Measurements from ENCODE around the gene NR2F1-AS1.
"Not testable (repeated sequence)": the region's sequence is repeated elsewhere in the genome, so short reads cannot be mapped to it uniquely, and the experiment has no call there.

The NR2F1-AS1 gene

GRCh38 chr5:93570294-93571113 is 10.5 kb downstream of the NR2F1-AS1 start:
- DNase-seq (ENCODE audit: low spot score), result no peak
- H3K27ac Mint-ChIP-seq, result no peak overlapping the region
- H3K27me3 Mint-ChIP-seq (ENCODE audit: low read depth), result peaks cover 77% of the 10 kb centered on the region
- H3K4me3 Mint-ChIP-seq, result no peak overlapping the region
- no peaks in the 10 kb centered on the region for H3K36me3 Mint-ChIP-seq (ENCODE audit: low read depth)
- no peaks in the 10 kb centered on the region for H3K9me3 Mint-ChIP-seq
- peaks cover 3% of the 10 kb centered on the region for H3K4me1 Mint-ChIP-seq (ENCODE audit: low read depth)

- Mint-ChIP-seq H3K9me3 (no peaks in the 10 kb centered on the region), H3K27me3 (ENCODE audit: low read depth) (peaks cover 67% of the 10 kb centered on the region), H3K4me3 (no peak overlapping the region), H3K4me1 (ENCODE audit: low read depth) (peaks cover 3% of the 10 kb centered on the region), H3K36me3 (ENCODE audit: low read depth) (no peaks in the 10 kb centered on the region), H3K27ac (no peak overlapping the region)
- DNase-seq (ENCODE audit: low spot score), result no peak
Measured at GRCh38 chr5:93569300-93570160, 11.5 kb downstream of the NR2F1-AS1 start.

GRCh38 chr5:93567424-93567823 is 13.6 kb downstream of the NR2F1-AS1 start:
- no peaks in the 10 kb centered on the region for H3K9me3 Mint-ChIP-seq
- peaks cover 3% of the 10 kb centered on the region for H3K4me1 Mint-ChIP-seq (ENCODE audit: low read depth)
- H3K27ac Mint-ChIP-seq, result no peak overlapping the region
- no peak for DNase-seq (ENCODE audit: low spot score)
- no peaks in the 10 kb centered on the region for H3K36me3 Mint-ChIP-seq (ENCODE audit: low read depth)
- H3K4me3 Mint-ChIP-seq, result no peak overlapping the region
- peaks cover 46% of the 10 kb centered on the region for H3K27me3 Mint-ChIP-seq (ENCODE audit: low read depth)

GRCh38 chr5:93566091-93566490 is 14.9 kb downstream of the NR2F1-AS1 start:
- Mint-ChIP-seq H3K9me3 (no peaks in the 10 kb centered on the region), H3K4me3 (no peak overlapping the region), H3K4me1 (ENCODE audit: low read depth) (no peaks in the 10 kb centered on the region), H3K27me3 (ENCODE audit: low read depth) (peaks cover 33% of the 10 kb centered on the region), H3K27ac (no peak overlapping the region), H3K36me3 (ENCODE audit: low read depth) (no peaks in the 10 kb centered on the region)
- no peak for DNase-seq (ENCODE audit: low spot score)

- no peak for DNase-seq (ENCODE audit: low spot score)
- no peaks in the 10 kb centered on the region for H3K4me1 Mint-ChIP-seq (ENCODE audit: low read depth)
- H3K9me3 Mint-ChIP-seq, result no peaks in the 10 kb centered on the region
- H3K36me3 Mint-ChIP-seq (ENCODE audit: low read depth), result no peaks in the 10 kb centered on the region
- no peaks in the 10 kb centered on the region for H3K27me3 Mint-ChIP-seq (ENCODE audit: low read depth)
- H3K4me3 Mint-ChIP-seq, result no peak overlapping the region
- H3K27ac Mint-ChIP-seq, result no peak overlapping the region
Measured at GRCh38 chr5:93557021-93557604, 23.9 kb downstream of the NR2F1-AS1 start.

GRCh38 chr5:93549594-93549993 is 31.4 kb downstream of the NR2F1-AS1 start:
- H3K27ac Mint-ChIP-seq; H3K4me3 Mint-ChIP-seq; DNase-seq (ENCODE audit: low spot score); H3K4me1 Mint-ChIP-seq (ENCODE audit: low read depth); H3K27me3 Mint-ChIP-seq (ENCODE audit: low read depth); H3K36me3 Mint-ChIP-seq (ENCODE audit: low read depth); H3K9me3 Mint-ChIP-seq: not testable (repeated sequence)

GRCh38 chr5:93545872-93546271 is 35.1 kb downstream of the NR2F1-AS1 start:
- no peak overlapping the region for H3K27ac Mint-ChIP-seq
- no peaks in the 10 kb centered on the region for H3K27me3 Mint-ChIP-seq (ENCODE audit: low read depth)
- H3K4me1 Mint-ChIP-seq (ENCODE audit: low read depth), result no peaks in the 10 kb centered on the region
- no peak overlapping the region for H3K4me3 Mint-ChIP-seq
- no peak for DNase-seq (ENCODE audit: low spot score)
- H3K36me3 Mint-ChIP-seq (ENCODE audit: low read depth), result no peaks in the 10 kb centered on the region
- no peaks in the 10 kb centered on the region for H3K9me3 Mint-ChIP-seq

GRCh38 chr5:93532370-93532769 is 48.6 kb downstream of the NR2F1-AS1 start:
- DNase-seq (ENCODE audit: low spot score), result no peak
- Mint-ChIP-seq H3K27ac (no peak overlapping the region), H3K27me3 (ENCODE audit: low read depth) (no peaks in the 10 kb centered on the region), H3K36me3 (ENCODE audit: low read depth) (no peaks in the 10 kb centered on the region), H3K4me3 (no peak overlapping the region), H3K9me3 (peaks cover 4% of the 10 kb centered on the region), H3K4me1 (ENCODE audit: low read depth) (no peaks in the 10 kb centered on the region)

- H3K27me3 Mint-ChIP-seq (ENCODE audit: low read depth); H3K4me1 Mint-ChIP-seq (ENCODE audit: low read depth); H3K4me3 Mint-ChIP-seq; DNase-seq (ENCODE audit: low spot score); H3K27ac Mint-ChIP-seq; H3K36me3 Mint-ChIP-seq (ENCODE audit: low read depth): not testable (repeated sequence)
- peaks cover 26% of the 10 kb centered on the region for H3K9me3 Mint-ChIP-seq
Measured at GRCh38 chr5:93521815-93522214, 59.2 kb downstream of the NR2F1-AS1 start.

GRCh38 chr5:93519740-93520139 is 61.3 kb downstream of the NR2F1-AS1 start:
- Mint-ChIP-seq H3K4me1 (ENCODE audit: low read depth) (no peaks in the 10 kb centered on the region), H3K27ac (no peak overlapping the region), H3K36me3 (ENCODE audit: low read depth) (no peaks in the 10 kb centered on the region), H3K9me3 (peaks cover 15% of the 10 kb centered on the region), H3K4me3 (no peak overlapping the region), H3K27me3 (ENCODE audit: low read depth) (no peaks in the 10 kb centered on the region)
- no peak for DNase-seq (ENCODE audit: low spot score)

- no peak overlapping the region for H3K4me3 Mint-ChIP-seq
- H3K27me3 Mint-ChIP-seq (ENCODE audit: low read depth), result no peaks in the 10 kb centered on the region
- no peaks in the 10 kb centered on the region for H3K36me3 Mint-ChIP-seq (ENCODE audit: low read depth)
- no peak for DNase-seq (ENCODE audit: low spot score)
- no peak overlapping the region for H3K27ac Mint-ChIP-seq
- peaks cover 15% of the 10 kb centered on the region for H3K9me3 Mint-ChIP-seq
- H3K4me1 Mint-ChIP-seq (ENCODE audit: low read depth), result no peaks in the 10 kb centered on the region
Measured at GRCh38 chr5:93517828-93518227, 63.2 kb downstream of the NR2F1-AS1 start.

GRCh38 chr5:93513298-93513697 is 67.7 kb downstream of the NR2F1-AS1 start:
- Mint-ChIP-seq H3K4me1 (ENCODE audit: low read depth) (no peaks in the 10 kb centered on the region), H3K9me3 (no peaks in the 10 kb centered on the region), H3K4me3 (no peak overlapping the region), H3K36me3 (ENCODE audit: low read depth) (no peaks in the 10 kb centered on the region), H3K27ac (no peak overlapping the region), H3K27me3 (ENCODE audit: low read depth) (no peaks in the 10 kb centered on the region)
- no peak for DNase-seq (ENCODE audit: low spot score)

GRCh38 chr5:93512799-93513198 is 68.2 kb downstream of the NR2F1-AS1 start:
- H3K27ac Mint-ChIP-seq, result no peak overlapping the region

GRCh38 chr5:93511445-93511844 is 69.6 kb downstream of the NR2F1-AS1 start:
- no peaks in the 10 kb centered on the region for H3K27me3 Mint-ChIP-seq (ENCODE audit: low read depth)

More at GRCh38 chr5:93512799-93513198, 68.2 kb downstream of the NR2F1-AS1 start:
- no peaks in the 10 kb centered on the region for H3K27me3 Mint-ChIP-seq (ENCODE audit: low read depth)
- no peak overlapping the region for H3K4me3 Mint-ChIP-seq
- DNase-seq (ENCODE audit: low spot score), result no peak
- H3K4me1 Mint-ChIP-seq (ENCODE audit: low read depth), result no peaks in the 10 kb centered on the region
- no peaks in the 10 kb centered on the region for H3K36me3 Mint-ChIP-seq (ENCODE audit: low read depth)
- H3K9me3 Mint-ChIP-seq, result no peaks in the 10 kb centered on the region

More at GRCh38 chr5:93511445-93511844, 69.6 kb downstream of the NR2F1-AS1 start:
- no peaks in the 10 kb centered on the region for H3K4me1 Mint-ChIP-seq (ENCODE audit: low read depth)
- H3K36me3 Mint-ChIP-seq (ENCODE audit: low read depth), result no peaks in the 10 kb centered on the region
- no peak for DNase-seq (ENCODE audit: low spot score)
- H3K9me3 Mint-ChIP-seq, result no peaks in the 10 kb centered on the region
- no peak overlapping the region for H3K4me3 Mint-ChIP-seq
- no peak overlapping the region for H3K27ac Mint-ChIP-seq

Data from T-helper 2 cell treated with Interferon-gamma antibody and Interleukin-4, amounts not matched to agents 5 μg/mL and 100 μg/mL, for 36 hours (primary cell).